ENCODE results near the gene PPA2.

GRCh38 chr4:105470766-105471165 is 3.1 kb downstream of the PPA2 start:
- TF ChIP-seq, protein P1, sequence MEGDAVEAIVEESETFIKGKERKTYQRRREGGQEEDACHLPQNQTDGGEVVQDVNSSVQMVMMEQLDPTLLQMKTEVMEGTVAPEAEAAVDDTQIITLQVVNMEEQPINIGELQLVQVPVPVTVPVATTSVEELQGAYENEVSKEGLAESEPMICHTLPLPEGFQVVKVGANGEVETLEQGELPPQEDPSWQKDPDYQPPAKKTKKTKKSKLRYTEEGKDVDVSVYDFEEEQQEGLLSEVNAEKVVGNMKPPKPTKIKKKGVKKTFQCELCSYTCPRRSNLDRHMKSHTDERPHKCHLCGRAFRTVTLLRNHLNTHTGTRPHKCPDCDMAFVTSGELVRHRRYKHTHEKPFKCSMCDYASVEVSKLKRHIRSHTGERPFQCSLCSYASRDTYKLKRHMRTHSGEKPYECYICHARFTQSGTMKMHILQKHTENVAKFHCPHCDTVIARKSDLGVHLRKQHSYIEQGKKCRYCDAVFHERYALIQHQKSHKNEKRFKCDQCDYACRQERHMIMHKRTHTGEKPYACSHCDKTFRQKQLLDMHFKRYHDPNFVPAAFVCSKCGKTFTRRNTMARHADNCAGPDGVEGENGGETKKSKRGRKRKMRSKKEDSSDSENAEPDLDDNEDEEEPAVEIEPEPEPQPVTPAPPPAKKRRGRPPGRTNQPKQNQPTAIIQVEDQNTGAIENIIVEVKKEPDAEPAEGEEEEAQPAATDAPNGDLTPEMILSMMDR (IDR thresholded peaks at IDR 0.05) = no peak
- TF ChIP-seq POLR2A (IDR thresholded peaks at IDR 0.05) = no peak

Data from adrenal gland (tissue), 5 donors.